HG03565 (cell line): ENCODE results near the gene NDST1.
"Not testable (repeated sequence)": the region's sequence is repeated elsewhere in the genome, so short reads cannot be mapped to it uniquely, and the experiment has no call there.

Experiments
- ATAC-seq: cut with Tn5 transposase; IDR thresholded peaks from one replicate; pipeline ENCODE4 v1.9.1; 2021; ENCODE audit warnings: mild to moderate bottlenecking, moderate library complexity; ENCODE audit not compliant: unreplicated experiment

The NDST1 gene

DNA sequence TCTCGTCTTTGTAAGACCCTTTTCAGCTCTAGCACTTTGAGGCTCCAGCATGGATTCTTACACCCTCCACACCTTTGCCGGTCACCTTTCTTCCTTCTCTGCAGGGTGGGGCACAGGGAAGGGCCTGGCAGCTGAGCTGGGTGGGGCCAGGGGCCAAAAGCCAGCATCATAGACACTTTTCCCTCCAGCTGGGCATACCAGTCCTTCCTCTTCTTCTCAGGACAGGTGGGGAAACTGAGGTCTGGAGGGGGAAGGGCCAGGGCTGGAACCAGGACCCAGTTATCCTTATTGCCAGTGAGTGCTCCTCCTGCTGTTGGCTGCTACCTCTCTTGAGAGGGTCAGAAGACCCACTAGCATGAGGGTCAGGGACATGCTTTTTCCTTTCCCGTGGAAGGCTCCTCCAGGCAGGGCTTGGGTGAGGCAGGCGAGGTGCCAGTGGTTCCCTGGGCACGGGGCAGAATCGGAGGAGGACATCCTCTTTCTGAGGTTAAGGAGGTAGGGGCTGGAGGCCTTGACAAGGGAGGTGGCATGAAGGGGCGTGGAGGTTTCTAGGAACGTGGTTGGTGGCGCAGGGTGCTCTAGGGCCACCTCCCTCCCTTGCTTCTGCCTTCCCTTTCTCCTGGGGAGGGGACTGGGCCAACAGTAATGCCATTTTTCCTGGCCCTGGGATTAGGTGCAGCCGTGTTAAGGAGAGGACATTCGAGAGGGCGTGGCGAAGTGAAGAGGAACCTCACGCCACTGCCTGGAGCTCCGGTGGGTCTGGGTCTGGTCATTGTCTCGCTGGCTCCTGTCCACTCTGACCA, at the start of gene NDST1:
NDST1 (plus strand) TSS at position 658 of the 803 bp plus-strand sequence. CDS start 13,124 bp downstream, outside the sequence.
- no peak for ATAC-seq

DNA sequence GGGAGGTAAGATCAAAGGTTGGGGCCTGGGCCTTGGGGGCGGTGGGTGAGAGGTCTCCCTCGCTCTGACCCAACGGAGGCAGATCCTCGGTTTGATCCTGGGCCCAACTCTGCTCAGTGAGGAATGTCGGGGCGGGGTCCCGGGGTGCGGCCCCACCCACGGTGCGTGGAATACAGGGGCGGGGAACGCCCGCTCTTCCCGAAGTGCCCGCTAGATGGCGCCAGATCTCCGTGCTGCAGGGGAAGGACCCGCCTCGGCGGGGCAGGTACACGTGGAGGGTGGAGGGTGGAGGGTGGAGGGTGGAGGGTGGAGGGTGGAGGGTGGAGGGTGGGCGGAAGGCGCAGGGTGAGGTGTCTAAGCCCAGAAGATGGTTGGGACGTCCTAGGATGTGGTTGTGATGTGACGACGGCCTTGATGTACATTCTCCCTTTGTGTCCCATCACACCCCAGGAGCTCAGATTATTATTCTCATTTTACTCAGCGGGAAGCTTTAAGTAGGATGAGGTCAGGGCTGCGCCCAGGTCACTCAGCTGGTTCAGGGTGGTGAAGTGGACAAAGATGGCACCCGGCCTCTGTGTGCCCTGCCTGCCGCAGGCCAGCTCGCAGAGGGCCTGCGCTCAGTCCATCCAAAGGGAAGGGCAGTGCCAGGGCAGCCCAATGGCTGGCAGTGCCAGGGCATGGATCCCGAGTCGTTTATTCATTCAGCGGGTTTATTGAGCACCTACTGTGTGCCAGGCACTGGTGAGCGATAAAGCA, 49.0 kb upstream of the NDST1 start:
- peak; percentile 53 for ATAC-seq

- no peak for ATAC-seq
Measured at GRCh38 chr5:150460781-150461180, 47.1 kb upstream of the NDST1 start.

- ATAC-seq = peak; percentile 53
Measured at GRCh38 chr5:150461231-150461630, 46.7 kb upstream of the NDST1 start.

GRCh38 chr5:150464554-150465012, 43.3 kb upstream of the NDST1 start:
- ATAC-seq = no peak

DNA sequence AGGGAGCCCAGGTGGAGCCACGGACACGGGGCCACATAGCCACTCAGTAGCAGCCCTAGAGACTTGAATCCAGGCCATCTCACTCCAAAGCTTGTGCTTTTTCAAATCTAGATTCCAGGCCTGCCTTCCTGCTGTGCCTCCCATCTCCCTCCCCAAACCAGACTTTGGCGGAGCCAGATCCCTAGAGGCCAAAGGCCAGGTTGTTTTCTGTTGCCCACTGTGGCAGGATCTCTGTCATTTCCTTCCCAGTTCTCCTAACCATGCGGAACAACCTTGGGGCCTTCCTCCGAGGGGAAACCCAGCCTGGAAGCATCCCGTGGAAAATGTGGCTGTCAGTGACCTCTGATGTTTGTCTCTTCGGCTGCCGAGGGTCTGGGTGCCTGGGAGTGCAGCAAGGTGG, 42.0 kb upstream of the NDST1 start:
- ATAC-seq = no peak

GRCh38 chr5:150468206-150468605, 39.7 kb upstream of the NDST1 start:
- no peak for ATAC-seq

DNA sequence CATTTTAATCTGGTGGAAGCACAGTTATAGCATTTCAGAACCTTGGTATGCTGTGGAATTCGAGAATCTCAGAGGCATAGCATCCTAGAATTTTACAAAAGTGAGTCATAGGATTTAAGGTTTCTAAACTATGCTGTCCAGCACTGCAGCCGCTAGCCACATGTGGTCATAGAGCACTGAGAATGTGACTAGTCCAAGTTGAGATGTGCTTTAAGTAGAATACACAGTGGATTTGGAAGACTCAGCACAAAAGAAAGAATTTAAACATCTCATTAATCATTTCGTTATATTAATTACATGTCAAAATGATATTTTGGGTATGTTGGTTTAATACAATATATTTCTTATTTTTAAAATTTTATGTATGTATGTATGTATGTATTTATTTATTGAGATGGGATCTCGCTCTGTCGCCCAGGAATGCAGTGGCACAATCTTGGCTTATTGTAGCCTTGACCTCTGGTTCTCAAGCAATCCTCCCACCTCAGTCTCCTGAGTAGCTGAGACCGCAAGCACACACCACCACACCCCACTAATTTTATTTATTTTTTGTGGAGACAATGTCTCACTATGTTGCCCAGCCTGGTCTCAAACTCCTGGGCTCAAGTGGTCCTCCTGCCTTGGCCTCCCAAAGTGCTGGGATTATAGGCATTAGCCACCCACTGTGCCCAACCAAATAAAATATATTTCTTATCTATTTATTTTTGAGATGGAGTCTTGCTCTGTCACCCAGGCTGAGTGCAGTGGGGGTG, 38.0 kb upstream of the NDST1 start:
- ATAC-seq = no peak

DNA sequence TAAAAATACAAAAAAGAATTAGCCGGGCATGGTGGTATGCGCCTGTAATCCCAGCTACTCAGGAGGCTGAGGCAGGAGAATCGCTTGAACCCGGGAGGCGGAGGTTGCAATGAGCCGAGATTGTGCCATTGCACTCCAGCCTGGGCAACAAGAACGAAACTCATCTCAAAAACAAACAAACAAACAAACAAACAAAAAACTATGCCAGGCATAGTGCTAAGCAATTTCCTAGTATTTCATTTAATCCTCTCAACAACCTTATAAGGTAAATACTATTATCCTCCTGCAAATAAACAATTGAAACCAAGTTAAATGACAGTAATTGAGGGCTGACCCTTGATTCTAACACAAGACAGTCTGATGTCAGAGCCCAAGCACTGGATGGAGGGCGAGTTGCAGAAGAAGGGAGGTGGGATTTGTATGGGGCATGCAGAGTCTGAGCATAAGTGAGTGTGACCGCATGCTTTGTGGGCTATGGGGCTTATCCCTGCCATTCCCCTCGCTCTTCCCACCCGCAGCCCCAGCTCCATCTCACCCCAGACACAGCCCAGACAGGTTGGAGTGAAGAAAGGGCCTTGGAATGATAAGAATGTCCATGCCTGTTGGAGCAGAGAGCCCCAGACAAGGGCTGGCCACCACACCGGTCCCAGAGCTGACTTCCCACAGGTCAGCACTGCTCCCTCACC, 34.1 kb upstream of the NDST1 start:
- no peak for ATAC-seq

DNA sequence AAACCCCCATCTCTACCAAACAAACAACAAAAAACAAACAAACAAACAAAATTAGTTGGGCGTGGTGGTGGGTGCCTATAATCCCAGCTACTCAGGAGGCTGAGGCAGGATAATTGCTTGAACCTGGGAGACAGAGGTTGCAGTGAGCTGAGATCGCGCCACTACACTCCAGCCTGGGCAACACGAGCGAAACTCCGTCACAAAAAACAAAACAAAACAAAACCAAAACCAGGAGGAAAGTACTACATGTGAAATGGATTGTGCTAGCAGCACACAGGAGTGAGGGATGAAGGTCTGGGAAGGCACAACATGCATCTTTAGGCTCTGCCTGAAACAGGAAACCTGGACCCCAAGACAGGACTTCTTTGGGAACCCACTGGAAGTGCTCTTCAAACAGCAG, 31.4 kb upstream of the NDST1 start:
- ATAC-seq = not testable (repeated sequence)

DNA sequence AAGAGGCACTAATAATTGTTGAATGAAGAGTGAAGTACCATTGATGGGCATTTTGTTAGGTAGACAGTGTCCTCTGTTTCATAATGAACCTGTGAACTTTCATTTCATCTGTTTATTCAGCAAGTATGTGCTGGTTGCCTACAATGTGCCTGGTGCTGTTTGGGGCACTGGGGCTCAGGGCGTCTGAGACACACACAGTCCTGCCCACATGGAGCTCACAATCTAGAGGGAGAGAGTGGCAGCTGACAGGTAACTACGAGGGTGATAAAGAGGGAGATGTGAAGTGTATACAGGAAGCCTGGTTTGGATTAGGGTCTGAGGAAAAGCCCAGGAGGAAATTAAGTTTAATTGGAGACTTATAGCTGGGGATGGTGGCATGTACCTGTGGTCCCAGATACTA, 28.5 kb upstream of the NDST1 start:
- ATAC-seq = no peak

DNA sequence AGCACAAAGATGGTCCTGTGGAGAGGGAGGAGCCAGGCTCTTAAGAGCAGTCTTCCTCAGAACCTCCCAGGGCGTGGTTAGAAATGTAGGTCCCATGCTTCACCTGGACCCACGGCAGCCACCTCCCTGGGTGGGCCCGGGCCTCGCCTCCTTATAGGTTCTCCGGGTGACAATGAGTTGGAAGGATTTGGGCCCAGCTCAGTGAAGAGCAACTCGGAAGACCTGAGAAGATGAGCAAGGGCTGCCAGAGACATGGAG, 26.3 kb upstream of the NDST1 start:
- no peak for ATAC-seq

DNA sequence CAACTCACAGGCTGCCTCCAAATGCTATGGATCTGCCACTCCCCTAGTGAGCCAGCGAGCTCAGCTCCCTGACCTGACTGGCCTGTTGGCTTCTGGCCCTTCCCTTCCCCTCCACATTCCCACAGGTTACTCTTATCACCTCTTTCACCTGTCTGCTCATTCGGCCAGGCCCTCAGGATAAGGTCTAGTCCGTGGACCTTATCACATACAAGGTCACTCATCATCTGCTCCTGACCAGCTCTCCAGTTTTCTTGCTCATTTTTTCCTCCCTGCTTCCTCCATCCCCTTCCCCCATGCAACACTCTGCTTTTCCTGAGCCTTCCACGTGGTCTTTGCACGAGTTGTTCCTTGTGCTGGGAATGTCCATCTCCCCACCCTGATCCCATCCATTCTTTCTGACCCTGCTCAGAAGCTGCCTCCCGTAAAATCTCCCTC, 25.9 kb upstream of the NDST1 start:
- ATAC-seq = no peak

DNA sequence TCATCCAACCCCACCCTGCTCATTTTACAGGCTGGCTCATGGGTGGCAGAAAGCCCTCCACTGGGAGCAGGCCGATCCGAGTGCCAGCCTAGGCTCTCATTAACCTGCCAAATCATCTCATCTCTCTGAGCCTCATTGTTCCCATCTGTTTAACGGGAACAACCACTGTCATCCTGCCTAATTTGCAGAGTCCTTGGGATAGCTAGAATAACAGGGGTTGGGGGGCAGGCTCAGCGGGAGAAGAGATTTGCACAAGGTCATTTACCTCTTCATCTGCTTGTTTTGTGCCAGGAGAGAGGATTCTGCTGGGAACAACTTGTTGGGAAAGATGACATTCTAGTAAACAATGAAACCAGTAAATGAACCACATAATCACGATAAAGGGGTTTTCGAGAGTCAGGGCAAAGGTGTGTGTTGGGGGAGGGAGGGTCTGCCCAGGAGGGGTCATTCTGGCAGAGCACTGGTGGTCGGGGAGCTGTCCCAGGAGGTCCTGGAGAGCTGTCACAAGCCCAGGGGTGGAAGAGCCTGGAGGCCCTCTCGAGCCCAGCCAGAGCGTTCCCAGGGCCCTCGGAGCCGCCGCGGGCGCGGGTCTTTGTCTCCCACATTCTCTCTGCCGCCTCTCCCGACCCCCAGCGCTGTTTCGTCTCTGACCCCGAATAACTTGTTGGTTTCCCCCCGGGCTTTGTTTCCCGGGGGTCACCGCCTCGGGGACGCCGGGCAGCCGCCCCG, 22.8 kb upstream of the NDST1 start:
- no peak for ATAC-seq

DNA sequence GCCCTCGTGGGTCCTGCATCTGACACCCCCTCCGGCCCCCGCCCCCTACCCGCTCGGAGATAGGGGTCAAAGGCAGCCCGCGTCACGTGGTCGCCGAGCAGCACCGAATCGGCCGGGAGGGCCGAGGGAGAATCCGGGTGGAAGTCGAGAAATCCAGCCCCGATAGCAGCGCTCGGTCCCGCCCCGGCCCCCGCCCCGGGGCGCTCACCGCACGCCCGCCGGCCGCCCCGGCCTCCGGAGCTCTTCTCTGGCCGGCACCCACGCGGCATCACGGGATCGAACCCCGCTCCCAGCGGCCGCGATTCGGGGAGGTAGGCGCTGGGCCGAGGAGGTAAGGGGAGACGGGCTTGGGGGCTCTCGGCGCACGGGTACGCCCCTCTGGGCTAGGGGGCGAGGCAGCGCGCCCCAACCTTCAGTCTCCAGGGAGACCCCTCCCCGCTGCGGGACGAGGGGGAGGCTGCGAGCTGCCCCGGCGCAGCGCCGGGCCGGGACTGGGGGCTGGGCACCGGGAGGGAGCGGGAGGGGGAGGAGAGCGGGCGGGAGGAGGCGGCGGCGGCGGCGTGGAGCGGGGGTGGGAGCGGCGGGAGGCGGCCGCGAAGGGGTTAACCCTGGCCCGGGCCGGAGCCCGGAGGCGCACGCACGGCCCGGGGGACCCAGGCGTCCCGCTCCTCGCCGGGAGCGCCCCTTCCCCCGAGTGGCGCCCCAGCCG, 22.1 kb upstream of the NDST1 start:
- ATAC-seq = no peak

DNA sequence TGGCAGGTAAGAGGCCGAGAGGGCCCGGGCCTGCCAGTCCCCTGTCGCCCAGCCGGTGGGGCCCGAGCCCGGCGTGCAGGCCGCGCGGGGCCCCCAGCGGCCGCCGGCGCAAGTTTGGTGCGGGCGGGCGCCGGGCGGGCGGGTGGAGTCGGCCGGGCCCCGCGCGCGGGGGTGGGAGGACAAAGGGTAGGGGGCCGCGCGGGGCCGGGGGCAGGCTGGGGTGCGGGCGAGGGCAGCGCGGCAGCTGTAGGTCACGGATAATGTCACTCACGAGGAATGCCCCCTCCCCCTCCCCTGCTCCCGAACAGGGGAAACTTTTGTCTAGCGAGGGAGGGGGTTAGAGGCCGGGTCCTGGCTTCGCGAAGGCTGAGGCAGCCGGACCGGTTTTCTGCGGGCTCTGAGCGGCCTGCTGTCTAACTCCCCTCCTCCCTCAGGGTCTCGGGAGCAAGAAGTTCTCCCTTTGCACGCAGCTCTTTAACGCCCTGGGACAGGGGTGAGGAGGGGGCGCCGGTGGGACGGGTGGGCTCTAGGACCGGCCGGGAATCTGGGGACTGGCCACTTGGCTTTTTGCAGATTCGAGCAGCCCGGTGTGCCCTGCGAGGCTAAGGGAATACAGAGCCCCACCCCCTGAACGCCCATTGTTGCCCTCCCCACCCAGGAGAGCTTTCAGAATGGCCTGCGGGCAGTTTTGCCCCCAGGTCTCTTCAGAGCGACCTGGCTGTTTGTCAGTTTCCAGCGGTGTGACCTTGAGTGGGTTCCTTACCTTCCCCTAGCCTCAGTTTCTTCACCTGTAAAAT, 21.3 kb upstream of the NDST1 start:
- no peak for ATAC-seq

DNA sequence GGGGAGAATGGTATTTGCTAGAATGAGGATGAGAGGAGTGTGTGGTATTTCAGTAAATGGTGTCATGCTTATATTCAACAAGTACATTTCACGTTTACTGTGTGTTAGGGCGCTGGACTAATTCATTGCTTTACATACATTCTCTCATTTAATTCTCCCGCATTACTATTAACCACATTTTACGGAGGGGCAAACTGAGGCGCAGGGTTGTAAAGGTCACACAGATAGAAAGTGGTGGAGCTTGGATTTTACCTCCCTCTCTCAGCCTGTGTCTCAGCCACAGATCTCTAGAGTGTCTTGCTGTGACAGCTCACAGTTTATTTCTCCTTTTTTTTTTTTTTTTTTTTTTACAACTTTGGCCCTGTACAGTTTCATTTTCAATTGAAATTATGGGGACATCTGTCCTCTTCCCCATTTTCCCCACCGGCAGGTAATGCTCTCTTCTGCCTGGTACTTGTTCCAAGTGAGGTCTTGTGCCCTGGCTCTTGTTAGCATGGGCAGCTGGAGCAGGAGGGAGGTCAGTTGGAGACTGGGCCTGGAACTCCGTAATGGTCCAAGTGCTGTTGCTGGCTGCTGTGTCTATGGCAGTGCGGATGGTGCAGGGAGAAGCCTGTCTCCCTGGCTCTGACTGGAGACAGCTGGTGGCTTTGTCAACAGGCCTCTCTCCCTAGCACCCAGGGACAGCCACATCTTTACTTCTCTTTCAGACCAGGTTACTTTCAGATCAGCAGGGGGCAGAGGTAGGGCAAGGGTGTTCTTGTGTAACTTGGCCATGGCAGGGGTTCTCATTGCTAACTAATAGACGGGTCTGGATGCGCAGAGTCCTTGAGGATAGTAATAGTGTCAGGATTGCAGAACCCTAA, 20.5 kb upstream of the NDST1 start:
- no peak for ATAC-seq
